ENCODE data around the gene NPHS1. TPM values are rescaled to one million over a fixed set of nuclear protein-coding genes. Genes with fewer than 3 reads are reported as not detected.

Gene NPHS1
- total and polyA plus RNA-seq, 9 donors: 0.01 to 1.0 (median 0.12) TPM; not detected in 6

DNA sequence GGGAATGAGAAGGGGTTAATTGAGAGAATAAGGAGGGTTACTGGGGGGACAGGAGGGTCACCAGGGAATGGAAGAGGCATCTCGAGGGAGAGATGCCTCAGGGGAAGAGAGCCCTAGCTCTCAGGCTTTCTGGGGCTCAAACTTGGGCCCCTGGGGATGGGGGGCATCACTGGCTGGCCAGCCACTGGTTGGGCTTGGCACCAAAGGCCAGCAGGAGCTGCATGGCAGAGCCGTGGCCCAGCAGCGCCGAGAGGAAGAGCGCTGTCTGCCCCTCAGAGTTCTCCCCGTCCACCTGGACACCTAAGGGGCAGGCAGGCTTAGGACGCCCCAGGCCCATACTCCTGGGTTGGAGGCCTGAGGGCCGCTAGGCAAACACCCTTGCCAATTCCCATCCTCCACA lies 59.4 kb downstream of the NPHS1 start:
- TF ChIP-seq EP300 (IDR thresholded peaks at IDR 0.05): no peak
- TF ChIP-seq POLR2A (IDR thresholded peaks at IDR 0.05): no peak
- TF ChIP-seq CTCF (IDR thresholded peaks at IDR 0.05): no peak
- Histone ChIP-seq H3K4me1 (ENCODE audit: insufficient read depth) (no peaks in the 10 kb centered on the region), H3K27ac (no peak overlapping the region), H3K36me3 (no peaks in the 10 kb centered on the region), H3K4me3 (no peak overlapping the region), H3K27me3 (no peaks in the 10 kb centered on the region), H3K9me3 (no peaks in the 10 kb centered on the region)
- no peak for DNase-seq
- WGBS, 3 donors: 69 to 70% (median 69%) methylated on average over 7 to 8 of the region's 8 CpGs
- intact Hi-C loops (cut with DNase I): no loop called here

DNA sequence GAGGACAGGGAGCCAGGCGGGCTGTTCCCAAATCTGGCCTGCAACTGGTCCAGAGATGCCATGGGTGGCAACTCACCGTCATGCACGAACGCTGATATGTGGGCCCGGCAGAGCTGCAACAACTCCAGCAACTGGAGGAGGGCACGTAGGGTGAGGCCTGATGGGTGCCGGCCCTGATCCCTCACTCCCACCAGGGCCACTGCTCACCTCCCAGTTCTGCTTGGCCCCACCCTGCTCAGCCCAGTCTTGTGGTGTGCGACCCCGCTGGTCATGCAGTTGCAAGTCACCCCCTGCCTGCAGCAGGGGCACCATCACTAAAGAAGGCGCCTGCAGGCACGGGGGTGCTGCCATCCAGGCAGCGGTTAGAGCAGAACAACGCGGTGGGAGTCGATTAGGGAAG lies 60.0 kb downstream of the NPHS1 start:
- no peak overlapping the region for H3K27ac ChIP-seq
- intact Hi-C loops (cut with DNase I): no loop called here
- no peaks in the 10 kb centered on the region for H3K27me3 ChIP-seq
- H3K4me1 ChIP-seq (ENCODE audit: insufficient read depth): no peaks in the 10 kb centered on the region
- H3K36me3 ChIP-seq: no peaks in the 10 kb centered on the region
- 81 to 83% (median 82%) methylated on average over 15 of the region's 15 CpGs for WGBS, 3 donors
- no peaks in the 10 kb centered on the region for H3K9me3 ChIP-seq
- no peak overlapping the region for H3K4me3 ChIP-seq
- no peak for TF ChIP-seq POLR2A (IDR thresholded peaks at IDR 0.05)
- TF ChIP-seq CTCF (IDR thresholded peaks at IDR 0.05): no peak
- no peak for TF ChIP-seq EP300 (IDR thresholded peaks at IDR 0.05)
- DNase-seq: no peak

DNA sequence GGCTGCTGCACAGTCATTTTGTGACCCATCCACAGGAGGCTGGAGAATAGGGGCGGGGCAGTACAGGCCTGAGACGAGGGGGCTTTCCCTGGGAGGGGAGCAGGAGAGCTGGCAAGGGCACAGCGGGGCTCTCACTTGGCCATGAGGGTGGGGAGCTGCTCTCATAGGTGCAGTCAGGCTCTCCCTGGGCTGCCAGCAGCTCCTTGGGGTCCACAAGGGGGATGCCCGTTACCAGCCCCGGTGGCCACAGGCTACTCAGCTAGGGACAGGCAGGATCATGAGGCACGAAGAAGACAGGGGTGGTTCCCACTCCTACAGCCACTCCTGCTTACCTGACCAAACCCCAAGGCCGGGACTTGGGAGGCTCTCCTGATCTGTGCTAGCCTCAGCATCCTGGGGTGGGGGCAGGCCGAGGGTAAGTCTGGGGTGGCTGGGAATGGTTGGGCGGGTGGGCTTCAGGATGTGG lies 60.5 kb downstream of the NPHS1 start:
- intact Hi-C loops (cut with DNase I): no loop called here
- H3K36me3 ChIP-seq: no peaks in the 10 kb centered on the region
- no peak overlapping the region for H3K4me3 ChIP-seq
- no peak overlapping the region for H3K27ac ChIP-seq
- H3K9me3 ChIP-seq: no peaks in the 10 kb centered on the region
- no peaks in the 10 kb centered on the region for H3K4me1 ChIP-seq (ENCODE audit: insufficient read depth)
- 82 to 91% (median 90%) methylated on average over 7 to 9 of the region's 9 CpGs for WGBS, 3 donors
- no peak for TF ChIP-seq POLR2A (IDR thresholded peaks at IDR 0.05)
- H3K27me3 ChIP-seq: no peaks in the 10 kb centered on the region
- DNase-seq: no peak

- H3K4me1 ChIP-seq (ENCODE audit: insufficient read depth): no peaks in the 10 kb centered on the region
- DNase-seq: peak in 1 of 5 donors; percentile 40
- no peaks in the 10 kb centered on the region for H3K27me3 ChIP-seq
- no peaks in the 10 kb centered on the region for H3K9me3 ChIP-seq
- H3K4me3 ChIP-seq: no peak overlapping the region
- no peak for TF ChIP-seq POLR2A (IDR thresholded peaks at IDR 0.05)
- H3K27ac ChIP-seq: no peak overlapping the region
- no peaks in the 10 kb centered on the region for H3K36me3 ChIP-seq
- intact Hi-C loops (cut with DNase I): no loop called here
- 40 to 50% (median 44%) methylated on average over 18 to 20 of the region's 20 CpGs for WGBS, 3 donors
Measured at GRCh38 chr19:35790981-35791813, 61.1 kb downstream of the NPHS1 start.

DNA sequence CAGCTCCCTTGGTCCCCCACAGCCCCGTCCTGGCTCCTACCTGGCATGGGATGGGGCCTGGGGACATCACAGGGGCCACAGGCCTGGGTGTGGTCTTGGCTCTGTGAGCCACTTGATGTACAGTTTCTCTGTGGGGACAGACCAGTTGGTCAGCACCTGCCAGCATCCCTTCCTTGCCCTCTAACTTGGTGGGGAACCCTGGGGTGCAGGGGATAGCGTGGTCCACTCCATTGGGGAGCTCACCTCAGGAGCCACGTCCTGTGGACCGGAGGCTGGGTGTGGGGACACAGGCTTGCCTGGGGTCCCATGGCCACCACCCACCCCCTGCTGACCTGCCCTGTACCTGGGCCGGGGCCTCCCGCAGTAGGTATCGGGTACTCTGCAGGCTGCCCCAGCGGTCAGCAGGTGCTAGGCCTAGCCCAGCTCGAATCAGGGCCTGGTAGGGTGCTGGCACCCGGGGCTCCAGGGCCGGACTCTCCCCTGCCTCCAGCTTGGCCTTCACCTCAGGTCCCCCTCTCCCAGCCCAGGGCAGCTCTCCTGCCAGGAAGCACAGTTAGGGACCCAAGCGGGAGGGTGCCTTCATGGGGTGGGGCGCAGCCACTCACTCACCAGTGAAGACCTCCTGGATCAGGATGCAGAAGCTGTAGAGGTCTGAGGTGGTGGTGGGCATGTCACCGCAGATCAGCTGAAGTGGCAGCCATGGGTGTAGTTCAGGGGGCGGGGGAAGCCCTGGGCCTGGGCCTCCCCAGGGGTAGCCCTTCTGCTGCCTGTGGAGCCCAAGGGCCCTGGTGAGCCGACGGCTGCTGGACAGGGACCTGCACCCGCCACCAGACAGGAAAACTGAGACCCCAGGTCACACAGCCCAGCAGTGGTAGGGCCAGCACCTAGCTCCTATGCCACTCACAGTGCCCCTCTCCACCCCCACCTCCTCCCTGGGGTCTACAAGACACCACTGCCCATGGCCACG lies 62.0 kb downstream of the NPHS1 start:
- TF ChIP-seq POLR2A (IDR thresholded peaks at IDR 0.05) (no peak), CTCF (IDR thresholded peaks at IDR 0.05) (no peak), EP300 (IDR thresholded peaks at IDR 0.05) (no peak)
- WGBS, 3 donors: 78 to 79% (median 79%) methylated on average over 15 to 19 of the region's 19 CpGs
- Histone ChIP-seq H3K36me3 (no peaks in the 10 kb centered on the region), H3K27me3 (no peaks in the 10 kb centered on the region), H3K9me3 (no peaks in the 10 kb centered on the region), H3K27ac (no peak overlapping the region), H3K4me1 (ENCODE audit: insufficient read depth) (no peaks in the 10 kb centered on the region), H3K4me3 (no peak overlapping the region)
- intact Hi-C loops (cut with DNase I): loop anchor here in 1 of 4 donors (10.0 kb wide), 1 partner anchor 135 kb away; no protein-coding TSS in a partner anchor
- DNase-seq: no peak
